ENCODE results near the gene CCDC146. TPM values are rescaled to one million over a fixed set of nuclear protein-coding genes. Genes with fewer than 3 reads are reported as not detected.

The CCDC146 gene
- total and polyA plus RNA-seq, 2 of the 8 experiments (the other 6 are each of a cell fraction or from before 2014, with no cell fraction given): 0.88 to 2.4 TPM

DNA sequence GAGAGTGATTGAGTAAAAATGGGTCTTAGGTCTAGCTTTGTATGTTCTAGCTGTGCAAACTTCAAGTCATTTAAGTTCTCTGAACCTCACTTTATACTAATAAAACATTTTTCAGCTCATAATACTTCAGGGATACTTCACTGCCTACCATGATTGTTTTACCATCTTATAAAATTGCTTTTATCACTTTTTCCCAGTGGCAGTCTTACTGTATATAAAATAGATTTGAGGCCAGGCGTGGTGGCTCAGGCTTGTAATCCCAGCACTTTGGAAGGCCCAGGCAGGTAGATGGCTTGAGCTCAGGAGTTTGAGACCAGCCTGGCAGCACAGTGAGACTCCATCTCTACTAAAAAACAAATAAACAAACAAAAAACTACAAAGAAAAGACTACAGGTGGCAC is 59.8 kb downstream of the CCDC146 start:
- H4K5ac ChIP-seq (ENCODE audit: insufficient read length, low read depth, low read length): no peak overlapping the region
- H3K56ac ChIP-seq (replicated peaks; ENCODE audit: insufficient read length, low read depth, low read length): no peak overlapping the region
- H3K18ac ChIP-seq (ENCODE audit: extremely low read depth, low read length): no peak overlapping the region
- H3K4me2 ChIP-seq (ENCODE audit: insufficient read depth in 1 of 2, low read depth in 2 of 2, low read length in 2 of 2): no peak overlapping the region
- H3K79me2 ChIP-seq (ENCODE audit: control insufficient read depth in 1 of 2, insufficient read depth in 2 of 2, low read length in 2 of 2): no peaks in the 10 kb centered on the region
- H2AK5ac ChIP-seq (ENCODE audit: low read depth, low read length): no peak overlapping the region
- no peak overlapping the region for H4K91ac ChIP-seq (replicated peaks; ENCODE audit: insufficient read length, low read length)
- DNase-seq (ENCODE audit: low read depth in 1 of 2, low spot score in 2 of 2) (no peak), FAIRE-seq (no peak)
- H2BK5ac ChIP-seq (ENCODE audit: low read depth, low read length): no peak overlapping the region
- no peak overlapping the region for H2BK15ac ChIP-seq (ENCODE audit: low read length)
- TF ChIP-seq, protein P1, sequence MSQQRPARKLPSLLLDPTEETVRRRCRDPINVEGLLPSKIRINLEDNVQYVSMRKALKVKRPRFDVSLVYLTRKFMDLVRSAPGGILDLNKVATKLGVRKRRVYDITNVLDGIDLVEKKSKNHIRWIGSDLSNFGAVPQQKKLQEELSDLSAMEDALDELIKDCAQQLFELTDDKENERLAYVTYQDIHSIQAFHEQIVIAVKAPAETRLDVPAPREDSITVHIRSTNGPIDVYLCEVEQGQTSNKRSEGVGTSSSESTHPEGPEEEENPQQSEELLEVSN (IDR thresholded peaks at IDR 0.05): no peak
- no peak for TF ChIP-seq SUZ12 (IDR thresholded peaks at IDR 0.05; ENCODE audit: low read length)
- no peaks in the 10 kb centered on the region for H3K9me3 ChIP-seq (ENCODE audit: insufficient read depth in 2 of 2, low read depth in 1 of 2, low read length in 1 of 2)
- no peaks in the 10 kb centered on the region for H3K27me3 ChIP-seq (replicated peaks in 1 of 4; ENCODE audit: control insufficient read depth in 3 of 4, extremely low read depth in 1 of 4, insufficient read depth in 3 of 4, low read length in 3 of 4)
- ChIA-PET CTCF (ENCODE audit: partially characterized antibody) (no interaction called here), POLR2A (ENCODE audit: partially characterized antibody) (no interaction called here)
- H3K36me3 ChIP-seq (ENCODE audit: control insufficient read depth in 2 of 4, insufficient read depth in 4 of 4, low read length in 3 of 4): no peaks in the 10 kb centered on the region
- H2BK20ac ChIP-seq (ENCODE audit: low read length): no peak overlapping the region
- no peak overlapping the region for H2AFZ ChIP-seq (ENCODE audit: low read length)
- no peaks in the 10 kb centered on the region for H4K20me1 ChIP-seq (replicated peaks in 1 of 2; ENCODE audit: control insufficient read depth in 1 of 2, insufficient read depth in 2 of 2, low read length in 2 of 2)
- no peak overlapping the region for H3K14ac ChIP-seq (ENCODE audit: insufficient read length)
- H2BK120ac ChIP-seq (replicated peaks; ENCODE audit: low read depth, low read length): no peak overlapping the region
- WGBS, 2 experiments (ENCODE audit: extremely low coverage in 1 of 2, insufficient coverage in 1 of 2, insufficient read length in 1 of 2, insufficient replicate concordance in 2 of 2, low coverage in 1 of 2, low lambda C conversion rate in 2 of 2, missing lambda C conversion rate in 1 of 2): 95% methylated on average over 1 of the region's 1 CpG; no CpG with 5 or more reads in 1 of the 2 experiments
- no peaks in the 10 kb centered on the region for H3K79me1 ChIP-seq (ENCODE audit: low read depth, low read length)
- H3K4me1 ChIP-seq (replicated peaks in 1 of 4; ENCODE audit: control insufficient read depth in 3 of 4, insufficient read depth in 4 of 4, low read length in 3 of 4): no peaks in the 10 kb centered on the region
- no peak overlapping the region for H3K4me3 ChIP-seq (ENCODE audit: extremely low read depth in 1 of 4, insufficient read depth in 2 of 4, low read depth in 3 of 4, low read length in 4 of 4)
- no peaks in the 10 kb centered on the region for H3K23me2 ChIP-seq (ENCODE audit: low read depth, low read length)
- H3K4ac ChIP-seq (replicated peaks; ENCODE audit: insufficient read length, low read depth, low read length): no peak overlapping the region
- no peak overlapping the region for H3K23ac ChIP-seq (ENCODE audit: insufficient read length)
- no peak overlapping the region for H3K9ac ChIP-seq (replicated peaks in 1 of 4; ENCODE audit: extremely low read depth in 1 of 4, low read depth in 3 of 4, low read length in 3 of 4)
- H3K27ac ChIP-seq (ENCODE audit: low read depth, low read length): no peak overlapping the region
- H4K8ac ChIP-seq (ENCODE audit: extremely low read depth, insufficient read depth, low read length): no peak overlapping the region
- H2BK12ac ChIP-seq (ENCODE audit: low read depth, low read length): no peak overlapping the region

All from H1 (cell line).